HG02943 (cell line): ENCODE measurements around the gene NPPC.
"Not testable (repeated sequence)": the region's sequence is repeated elsewhere in the genome, so short reads cannot be mapped to it uniquely, and the experiment has no call there.

ENCODE experiments used
- ATAC-seq: cut with Tn5 transposase; IDR thresholded peaks from one replicate; pipeline ENCODE4 v1.9.1; 2021; ENCODE audit warnings: mild to moderate bottlenecking, low read depth, moderate library complexity; ENCODE audit not compliant: unreplicated experiment

The NPPC gene

GRCh38 chr2:231894566-231895380 lies 31.4 kb downstream of the NPPC start:
- no peak for ATAC-seq

- ATAC-seq = no peak
Measured at GRCh38 chr2:231891514-231891905, 34.7 kb downstream of the NPPC start.

DNA sequence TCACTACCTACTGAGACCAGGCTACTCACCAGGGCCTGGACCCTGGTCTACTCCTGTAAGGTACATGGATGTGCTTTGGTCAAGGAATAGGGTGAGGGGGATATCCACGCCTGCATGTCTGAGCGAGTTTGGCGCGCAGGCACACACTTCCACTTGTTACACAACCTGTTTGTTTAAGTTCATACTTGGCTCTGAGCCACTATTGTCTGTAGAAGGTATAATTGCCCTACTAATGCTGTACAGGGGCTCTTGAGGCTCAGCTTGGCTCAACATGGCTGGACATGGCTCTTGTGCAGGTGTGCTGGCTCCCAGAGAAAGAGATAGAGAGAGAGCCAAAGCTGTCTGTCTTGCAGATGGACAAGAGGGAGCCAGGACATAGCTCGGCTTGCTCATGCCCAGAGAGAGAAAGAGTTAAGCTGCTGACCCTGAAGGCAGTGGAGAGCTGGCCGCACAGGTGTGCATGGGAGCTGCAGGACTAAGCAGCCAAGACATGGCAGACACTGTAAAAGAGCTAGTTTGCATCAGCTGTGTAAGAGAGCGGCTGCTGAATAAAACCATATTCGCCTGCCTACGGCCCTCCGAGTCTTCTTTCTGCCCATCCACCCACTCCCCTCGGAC lies 35.2 kb downstream of the NPPC start:
- no peak for ATAC-seq

DNA sequence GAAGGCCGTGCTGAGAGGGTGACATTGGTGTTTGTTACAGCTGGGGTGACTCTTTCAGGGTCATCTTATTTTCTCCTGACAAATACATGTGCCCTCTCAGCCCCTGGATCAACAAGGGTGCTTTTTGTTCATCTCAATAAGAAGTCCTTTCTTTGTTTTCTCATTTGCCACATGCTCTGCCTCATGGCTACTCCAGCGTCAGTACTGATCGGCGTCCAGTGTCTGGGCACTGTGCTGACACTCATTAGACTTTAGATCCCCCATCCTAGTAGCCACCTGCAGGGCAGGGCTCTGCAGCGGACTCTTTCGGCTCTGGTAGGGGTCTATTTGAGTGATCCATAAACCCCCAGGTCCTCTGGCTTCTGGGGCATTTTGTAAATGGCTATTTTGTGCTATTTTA lies 38.4 kb downstream of the NPPC start:
- ATAC-seq = no peak

DNA sequence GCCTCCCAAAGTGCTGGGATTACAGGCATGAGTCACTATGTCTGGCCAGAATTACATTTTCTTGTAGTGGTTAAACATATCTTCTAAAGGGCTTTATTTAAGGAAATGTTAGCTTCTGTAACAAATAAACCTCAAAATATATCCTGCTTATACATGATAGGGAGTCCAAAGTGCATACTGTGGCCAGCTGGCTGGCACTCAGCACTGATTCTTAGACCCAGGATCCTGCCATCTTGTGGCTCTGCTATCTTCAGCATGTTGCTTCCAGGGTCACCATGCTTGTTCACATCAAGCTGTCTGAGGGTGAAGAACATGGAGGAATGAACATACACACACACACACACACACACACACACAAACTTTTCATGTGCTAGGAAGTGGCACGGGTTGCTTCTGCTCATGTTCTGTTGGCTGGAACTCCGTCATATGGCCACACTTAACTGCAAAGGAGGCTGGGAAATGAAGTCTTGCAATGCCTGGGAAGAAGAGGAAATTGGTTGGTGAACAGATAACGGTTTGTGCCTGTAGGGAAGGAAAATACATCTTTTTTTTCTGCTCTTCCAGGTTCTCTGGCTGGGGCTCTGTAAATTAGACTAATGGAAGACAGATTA lies 40.0 kb downstream of the NPPC start:
- no peak for ATAC-seq

- no peak for ATAC-seq
Measured at GRCh38 chr2:231884438-231885140, 41.6 kb downstream of the NPPC start.

DNA sequence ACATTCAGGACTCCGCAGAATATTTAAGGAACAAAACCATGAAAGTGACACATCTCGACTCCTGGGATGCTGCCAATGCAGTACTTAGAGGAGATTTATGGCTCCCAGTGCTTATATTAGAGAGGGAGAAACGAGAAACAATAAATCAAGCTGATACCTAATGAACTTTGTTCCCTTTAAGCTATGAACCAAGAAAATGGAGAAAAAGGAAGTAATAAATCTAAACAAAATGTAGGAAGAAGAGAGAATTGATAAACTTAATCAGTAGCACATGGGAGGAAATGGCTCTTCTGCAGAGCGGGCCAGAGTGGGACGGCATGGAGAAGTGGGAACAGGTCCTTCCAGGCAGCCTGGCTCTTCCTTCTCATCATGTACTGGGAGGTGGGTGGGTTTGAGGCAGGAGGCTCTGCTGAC lies 42.7 kb downstream of the NPPC start:
- no peak for ATAC-seq

GRCh38 chr2:231882646-231883045 lies 43.5 kb downstream of the NPPC start:
- ATAC-seq = no peak

DNA sequence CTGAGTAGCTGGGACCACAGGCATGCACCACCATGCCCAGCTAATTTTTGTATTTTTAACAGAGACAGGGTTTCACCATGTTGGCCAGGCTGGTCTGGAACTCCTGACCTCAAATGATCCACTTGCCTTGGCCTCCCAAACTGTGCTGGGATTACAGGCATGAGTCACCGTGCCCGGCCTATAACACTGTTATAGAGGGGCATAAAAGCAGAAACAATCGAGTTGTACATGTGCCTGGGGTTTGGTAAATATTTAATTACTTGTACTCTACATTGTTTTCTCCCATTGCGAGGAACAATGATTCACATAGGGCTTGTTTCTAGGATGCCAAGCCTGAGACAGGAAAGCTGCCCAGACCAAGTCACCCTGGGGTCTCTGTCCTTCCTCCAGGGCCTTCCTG lies 45.8 kb downstream of the NPPC start:
- ATAC-seq = not testable (repeated sequence)

- ATAC-seq = no peak
Measured at GRCh38 chr2:231879216-231879615, 47.0 kb downstream of the NPPC start.

GRCh38 chr2:231877533-231878456 lies 48.4 kb downstream of the NPPC start:
- no peak for ATAC-seq

DNA sequence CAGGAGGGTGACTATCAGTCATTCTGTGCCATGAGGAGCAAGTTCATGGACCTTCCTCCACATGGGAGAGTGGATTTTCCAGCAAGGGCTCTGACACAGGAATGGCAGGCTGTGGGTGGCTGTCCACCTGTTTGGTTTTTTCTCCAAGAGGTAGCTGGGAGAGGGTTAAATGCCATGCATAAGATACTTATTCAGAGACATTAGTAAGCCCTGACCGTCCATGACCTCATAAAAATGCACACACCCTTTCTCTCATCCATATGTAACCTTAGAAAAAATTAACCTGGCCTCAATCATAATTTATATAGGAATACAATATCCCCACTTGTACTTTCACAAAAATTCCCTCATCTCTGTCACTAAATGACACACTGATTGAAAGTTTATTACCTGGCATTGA lies 51.3 kb downstream of the NPPC start:
- ATAC-seq = no peak
